H9 (cell line): ENCODE data around the gene ABR. TPM values are rescaled to one million over a fixed set of nuclear protein-coding genes. Genes with fewer than 3 reads are reported as not detected.

ENCODE experiments used
- DNase-seq: peaks from one replicate; pipeline ENCODE4 v3.0.0-alpha.2; 2017
- H2AFZ ChIP-seq: one replicate; pipeline ENCODE4 v1.6.1; 2013; ENCODE audit warnings: mild to moderate bottlenecking, low read length, control low read depth, moderate library complexity
- H2AK5ac ChIP-seq: 2 replicates; pipeline ENCODE4 v1.6.1; 2013; ENCODE audit warnings: low read length, control low read depth, mixed read lengths; ENCODE audit not compliant: insufficient read length
- H2BK120ac ChIP-seq: one replicate; pipeline ENCODE4 v1.6.1; 2013; ENCODE audit warnings: low read depth, mild to moderate bottlenecking, low read length, control low read depth, inconsistent platforms; ENCODE audit not compliant: poor library complexity, severe bottlenecking
- H2BK12ac ChIP-seq: 2 replicates; pipeline ENCODE4 v1.6.1; 2013; ENCODE audit warnings: low read length, control low read depth, mixed read lengths, low read depth; ENCODE audit not compliant: insufficient read length
- H2BK15ac ChIP-seq: 2 replicates; pipeline ENCODE4 v1.6.1; 2013; ENCODE audit warnings: low read depth, low read length, control low read depth
- H2BK20ac ChIP-seq: one replicate; pipeline ENCODE4 v1.6.1; 2013; ENCODE audit warnings: low read depth, mild to moderate bottlenecking, low read length, control low read depth, inconsistent platforms; ENCODE audit not compliant: poor library complexity, severe bottlenecking
- H2BK5ac ChIP-seq: 2 replicates; pipeline ENCODE4 v1.6.1; 2013; ENCODE audit warnings: low read length, control low read depth, mixed read lengths; ENCODE audit not compliant: insufficient read length
- H3K14ac ChIP-seq: 2 replicates; pipeline ENCODE4 v1.6.1; 2013; ENCODE audit warnings: low read length, control low read depth; ENCODE audit not compliant: insufficient read depth
- H3K18ac ChIP-seq: 2 replicates; pipeline ENCODE4 v1.6.1; 2013; ENCODE audit warnings: low read depth, mild to moderate bottlenecking, mixed read lengths, low read length, control low read depth; ENCODE audit not compliant: insufficient read length
- H3K23ac ChIP-seq: 2 replicates; pipeline ENCODE4 v1.6.1; 2013; ENCODE audit warnings: low read length, control low read depth, mixed read lengths, low read depth; ENCODE audit not compliant: insufficient read length
- H3K23me2 ChIP-seq: 2 replicates; pipeline ENCODE4 v1.6.1; 2013; ENCODE audit warnings: low read depth, mild to moderate bottlenecking, mixed read lengths, low read length, control low read depth; ENCODE audit not compliant: insufficient read length, poor library complexity, severe bottlenecking
- H3K27ac ChIP-seq: 2 replicates; pipeline ENCODE4 v1.5.1; 2013; ENCODE audit warnings: low read length, control low read depth, mixed read lengths, low read depth; ENCODE audit not compliant: insufficient read length
- H3K27me3 ChIP-seq: 2 replicates; pipeline ENCODE4 v1.6.1; 2013; ENCODE audit warnings: low read length, control low read depth, inconsistent platforms; ENCODE audit not compliant: insufficient read depth
- H3K4ac ChIP-seq: 2 replicates; pipeline ENCODE4 v1.6.1; 2013; ENCODE audit warnings: low read depth, mild to moderate bottlenecking, control low read depth, inconsistent platforms, low read length, moderate library complexity
- H3K4me1 ChIP-seq: 2 replicates; pipeline ENCODE4 v1.6.1; 2013; ENCODE audit warnings: low read length, control low read depth, inconsistent platforms; ENCODE audit not compliant: insufficient read depth
- H3K4me2 ChIP-seq: 2 replicates; pipeline ENCODE4 v1.6.1; 2013; ENCODE audit warnings: low read length, control low read depth, mixed read lengths; ENCODE audit not compliant: insufficient read length, insufficient read depth
- H3K56ac ChIP-seq: 2 replicates; pipeline ENCODE4 v1.6.1; 2013; ENCODE audit warnings: low read depth, mild to moderate bottlenecking, mixed read lengths, low read length, control low read depth; ENCODE audit not compliant: insufficient read length
- H3K79me1 ChIP-seq: 2 replicates; pipeline ENCODE4 v1.6.1; 2013; ENCODE audit warnings: low read depth, mild to moderate bottlenecking, moderate library complexity, low read length, control low read depth, inconsistent platforms; ENCODE audit not compliant: insufficient read depth, poor library complexity, severe bottlenecking
- H3K79me2 ChIP-seq: 2 replicates; pipeline ENCODE4 v1.6.1; 2013; ENCODE audit warnings: low read length, control low read depth, inconsistent platforms; ENCODE audit not compliant: insufficient read depth
- H3K9ac ChIP-seq: 2 replicates; pipeline ENCODE4 v1.6.1; 2013; ENCODE audit warnings: low read length, control low read depth, mixed read lengths; ENCODE audit not compliant: insufficient read length; ENCODE audit errors: extremely low read depth
- H3K9me3 ChIP-seq: one replicate; pipeline ENCODE4 v1.6.1; 2013; ENCODE audit warnings: low read depth, low read length, inconsistent platforms; ENCODE audit not compliant: control insufficient read depth
- H3T11ph ChIP-seq: one replicate; pipeline ENCODE4 v1.6.1; 2013; ENCODE audit warnings: mild to moderate bottlenecking, low read length, control low read depth, inconsistent platforms
- H4K20me1 ChIP-seq: one replicate; pipeline ENCODE4 v1.6.1; 2013; ENCODE audit not compliant: control insufficient read depth, insufficient read length, insufficient read depth
- H4K5ac ChIP-seq: 2 replicates; pipeline ENCODE4 v1.6.1; 2013; ENCODE audit warnings: low read depth, mild to moderate bottlenecking, mixed read lengths, low read length, control low read depth; ENCODE audit not compliant: insufficient read length
- H4K8ac ChIP-seq: replicated peaks from 2 replicates; pipeline ENCODE4 v1.6.1; 2013; ENCODE audit warnings: low read length, control low read depth, mixed read lengths, low read depth; ENCODE audit not compliant: insufficient read length
- H4K91ac ChIP-seq: 2 replicates; pipeline ENCODE4 v1.6.1; 2013; ENCODE audit warnings: low read depth, mild to moderate bottlenecking, moderate library complexity, mixed read lengths, low read length, control low read depth; ENCODE audit not compliant: insufficient read length
- H3K27ac Mint-ChIP-seq, 3 experiments: 2 replicates in 2 of 3; 3 replicates in 1 of 3; pipeline ENCODE4 v1.8.0; 2020 to 2021; ENCODE audit warnings: mixed read lengths in 3 of 3, mild to moderate bottlenecking in 1 of 3, moderate library complexity in 1 of 3
- H3K27me3 Mint-ChIP-seq: 2 replicates; pipeline ENCODE4 v1.8.0; 2021; ENCODE audit warnings: low read depth, mild to moderate bottlenecking, moderate library complexity, mixed read lengths
- H3K36me3 Mint-ChIP-seq, 3 experiments: 2 replicates in 2 of 3; 3 replicates in 1 of 3; pipeline ENCODE4 v1.8.0; 2020 to 2021; ENCODE audit warnings: low read depth in 3 of 3, mixed read lengths in 3 of 3; ENCODE audit not compliant: insufficient read depth in 1 of 3
- H3K4me1 Mint-ChIP-seq, 2 experiments: 2 replicates each; pipeline ENCODE4 v1.8.0; 2020; ENCODE audit warnings: mixed read lengths in 2 of 2
- H3K4me3 Mint-ChIP-seq, 2 experiments: 2 replicates in 1 of 2; 3 replicates in 1 of 2; pipeline ENCODE4 v1.8.0; 2020 to 2021; ENCODE audit warnings: mild to moderate bottlenecking in 2 of 2, mixed read lengths in 2 of 2, moderate library complexity in 1 of 2
- H3K9me3 Mint-ChIP-seq, 2 experiments: 2 replicates in 1 of 2; 3 replicates in 1 of 2; pipeline ENCODE4 v1.8.0; 2020; ENCODE audit warnings: mild to moderate bottlenecking in 2 of 2, mixed read lengths in 2 of 2, moderate library complexity in 1 of 2
- CTCF ChIP-seq: fragments of 200-600 bp; sonication (generic); conservative IDR thresholded peaks from 3 replicates; pipeline ENCODE4 v1.8.0; 2021; ENCODE audit warnings: antibody characterized with exemption, mild to moderate bottlenecking
- WGBS: extraction: QIAGEN DNeasy Blood & Tissue Kit; methylation state at CpG from one replicate; pipeline ENCODE4 v1.1.7; 2013; ENCODE audit warnings: missing lambda C conversion rate, low lambda C conversion rate, mixed read lengths; ENCODE audit not compliant: insufficient read length; ENCODE audit errors: extremely low coverage; 5-methylcytosine and 5-hydroxymethylcytosine counted together
- total RNA-seq: library from RNA; stranded (reverse); gene quantifications from 2 replicates; pipeline ENCODE4 v1.2.1, GENCODE V29; 2021

The ABR gene
- total RNA-seq, 1 experiment from 2014 or later, result 34.7 TPM

GRCh38 chr17:1042486-1042885, 137.3 kb downstream of the ABR start:
- H2AK5ac ChIP-seq, result no peak overlapping the region
- H3K4ac ChIP-seq, result no peak overlapping the region
- H3K4me1 ChIP-seq, result no peaks in the 10 kb centered on the region; the same call in 1 of the 2 replicates
- H3K14ac ChIP-seq, result no peak overlapping the region
- Mint-ChIP-seq H3K4me3 (no peak overlapping the region), H3K36me3 (peaks cover 2 to 12% (median 3%) of the 10 kb centered on the region in 3 experiments; a peak in 6 of 7 replicates), H3K4me1 (peaks cover 8 to 25% of the 10 kb centered on the region in 2 experiments; a peak in 3 of 4 replicates), H3K9me3 (no peaks in the 10 kb centered on the region), H3K27me3 (no peaks in the 10 kb centered on the region; the same call in 1 of the 2 replicates), H3K27ac (no peak overlapping the region)
- no peaks in the 10 kb centered on the region for H3K9me3 ChIP-seq
- no peaks in the 10 kb centered on the region for H3K27me3 ChIP-seq
- no peak overlapping the region for H4K91ac ChIP-seq
- no peak overlapping the region for H3K4me2 ChIP-seq
- no peak overlapping the region for H3K56ac ChIP-seq
- no peak overlapping the region for H3K18ac ChIP-seq
- no peak overlapping the region for H2BK120ac ChIP-seq
- H4K20me1 ChIP-seq, result no peaks in the 10 kb centered on the region
- H3K23ac ChIP-seq, result no peak overlapping the region
- no peak overlapping the region for H2AFZ ChIP-seq
- no peak overlapping the region for H3T11ph ChIP-seq
- no peak overlapping the region for H2BK15ac ChIP-seq
- TF ChIP-seq CTCF, result no peak
- no peak overlapping the region for H3K27ac ChIP-seq
- WGBS, result no CpG with 5 or more reads among the region's 19 CpGs
- H2BK20ac ChIP-seq, result no peak overlapping the region
- H3K79me2 ChIP-seq, result no peaks in the 10 kb centered on the region
- H4K8ac ChIP-seq, result no peak overlapping the region
- no peak overlapping the region for H3K9ac ChIP-seq
- H3K23me2 ChIP-seq, result no peaks in the 10 kb centered on the region
- no peak for DNase-seq
- H3K79me1 ChIP-seq, result no peaks in the 10 kb centered on the region
- no peak overlapping the region for H4K5ac ChIP-seq
- no peak overlapping the region for H2BK12ac ChIP-seq
- H2BK5ac ChIP-seq, result no peak overlapping the region
